Activated CD8-positive, alpha-beta memory T cell treated with anti-CD3 and anti-CD28 coated beads for 24 hours (primary cell): ENCODE data around the gene ERCC6L.
"Not testable (repeated sequence)": the region's sequence is repeated elsewhere in the genome, so short reads cannot be mapped to it uniquely, and the experiment has no call there.

Experiments used
- DNase-seq: peaks from one replicate; pipeline ENCODE4 v3.0.0-alpha.2; 2020

The ERCC6L gene

DNA sequence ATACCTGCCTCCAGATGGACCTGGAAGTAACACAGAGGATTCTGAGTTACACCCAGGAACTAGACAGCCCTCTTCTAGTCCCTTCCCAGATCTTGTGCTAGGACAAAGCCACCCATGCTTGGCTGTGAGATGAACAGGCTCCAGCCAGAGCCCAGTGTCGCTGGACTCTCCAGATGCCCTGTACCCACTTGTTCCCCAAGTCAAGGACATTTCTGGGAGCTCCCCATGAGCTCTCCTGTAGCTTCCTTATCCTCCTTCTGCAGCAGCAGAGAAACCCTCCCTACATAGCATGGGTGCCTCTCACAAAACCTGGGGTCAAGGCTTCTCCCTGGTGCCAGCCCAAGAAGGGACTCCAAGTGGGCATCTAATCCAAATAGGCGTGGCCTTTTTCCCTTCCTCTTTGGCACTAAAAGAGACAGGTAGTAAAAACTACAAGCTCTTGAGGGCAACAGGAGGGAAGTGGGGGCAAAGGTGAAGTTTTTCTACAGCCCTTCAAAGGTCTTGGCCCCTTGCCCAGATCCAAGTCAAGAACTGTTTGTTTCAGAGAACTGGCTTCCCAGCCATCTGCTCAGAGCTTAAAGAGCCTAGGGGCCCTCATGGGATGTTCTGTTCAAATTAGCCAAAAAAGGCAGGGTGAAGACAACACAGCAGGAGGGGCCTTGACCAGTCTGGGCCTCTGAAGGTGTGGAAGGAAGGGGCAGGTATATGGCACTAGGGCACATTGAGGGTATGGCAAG lies 8.5 kb upstream of the ERCC6L start:
- no peak for DNase-seq

DNA sequence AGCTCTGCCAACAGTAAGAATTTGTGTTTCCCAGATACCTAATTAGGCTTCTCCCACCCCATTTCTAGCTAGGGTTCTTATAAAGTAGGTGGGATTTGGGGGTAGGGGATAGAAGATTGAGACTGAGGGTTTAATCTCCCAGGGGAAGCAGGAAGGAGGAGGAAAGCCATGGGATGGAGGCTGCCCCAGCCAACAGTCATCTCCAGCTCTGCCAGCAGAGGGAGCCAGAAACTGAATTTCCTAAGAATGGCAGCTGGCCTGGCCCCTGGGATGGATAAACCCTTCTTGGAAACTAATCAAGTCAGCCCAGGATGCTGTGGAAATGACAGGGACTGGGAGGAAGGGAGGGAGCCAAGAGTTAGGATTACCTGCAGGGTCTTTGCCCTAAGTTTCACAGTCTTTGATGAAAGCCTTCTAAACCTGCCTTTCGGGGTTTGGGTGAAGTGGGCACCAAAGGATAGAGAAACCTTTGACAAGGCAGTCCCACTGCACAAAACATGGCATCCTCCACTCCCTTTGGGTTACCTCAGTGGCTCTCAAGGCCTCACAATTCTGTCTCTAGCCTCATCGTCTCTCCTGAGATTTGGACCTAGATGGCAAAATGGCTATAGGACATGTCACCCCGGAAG lies 6.7 kb upstream of the ERCC6L start:
- DNase-seq = peak; percentile 76

DNA sequence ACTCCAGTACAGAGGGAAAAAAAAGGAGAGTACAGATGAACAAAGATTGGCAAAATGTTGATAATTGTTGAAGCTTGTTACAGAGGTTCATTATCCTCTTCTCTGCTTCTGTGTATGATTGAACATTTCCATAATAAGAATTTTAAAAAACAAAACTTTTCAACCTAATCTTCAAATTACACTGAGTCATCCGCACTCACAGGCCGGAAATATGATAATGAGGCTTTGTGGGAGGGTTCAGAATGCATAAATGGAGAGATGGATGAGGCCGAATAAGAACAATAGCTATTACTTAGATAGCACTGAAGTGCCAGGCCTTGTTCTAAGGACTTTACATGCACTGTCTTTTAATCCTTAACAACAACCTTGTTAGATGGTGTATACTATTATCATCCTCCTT lies 4.6 kb upstream of the ERCC6L start:
- no peak for DNase-seq

DNA sequence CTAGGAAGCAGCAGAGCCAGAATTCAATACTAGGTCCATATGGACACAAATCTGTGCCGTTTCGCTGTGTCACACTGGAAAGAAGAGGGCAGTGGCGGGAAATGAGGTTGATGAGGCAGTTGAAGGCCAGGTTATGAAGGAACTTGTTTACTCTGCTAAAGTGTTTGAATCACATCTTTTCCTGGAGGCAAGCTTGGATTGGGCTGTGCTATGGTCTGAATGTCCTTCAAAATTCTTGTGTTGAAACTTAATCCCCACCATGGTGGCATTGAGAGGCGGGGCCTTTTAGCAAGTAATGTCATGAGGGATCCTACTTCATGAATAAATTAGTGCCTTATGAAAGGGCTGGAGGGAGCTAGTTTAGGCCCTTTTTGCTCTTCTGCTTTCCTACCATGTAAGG lies 2.1 kb upstream of the ERCC6L start:
- no peak for DNase-seq

DNA sequence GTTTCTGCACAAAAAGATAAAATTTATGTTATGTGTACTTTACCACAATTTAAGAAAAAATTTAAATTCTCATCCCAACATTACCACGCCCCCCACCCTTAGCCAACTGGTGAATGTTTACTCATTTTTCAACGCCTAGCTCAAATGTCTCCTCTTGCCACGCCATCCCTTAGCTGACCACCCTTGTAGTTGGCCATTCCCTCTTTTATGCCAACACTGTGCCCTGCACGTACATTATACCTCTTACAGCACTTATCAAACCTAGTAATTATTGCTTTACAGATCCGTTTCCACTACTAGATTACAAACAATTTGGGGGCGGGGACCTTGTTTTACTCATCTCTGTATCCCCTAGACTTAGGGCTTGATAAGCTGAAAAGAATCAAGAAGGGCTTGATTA lies 644 bp downstream of the ERCC6L start:
- DNase-seq = no peak

DNA sequence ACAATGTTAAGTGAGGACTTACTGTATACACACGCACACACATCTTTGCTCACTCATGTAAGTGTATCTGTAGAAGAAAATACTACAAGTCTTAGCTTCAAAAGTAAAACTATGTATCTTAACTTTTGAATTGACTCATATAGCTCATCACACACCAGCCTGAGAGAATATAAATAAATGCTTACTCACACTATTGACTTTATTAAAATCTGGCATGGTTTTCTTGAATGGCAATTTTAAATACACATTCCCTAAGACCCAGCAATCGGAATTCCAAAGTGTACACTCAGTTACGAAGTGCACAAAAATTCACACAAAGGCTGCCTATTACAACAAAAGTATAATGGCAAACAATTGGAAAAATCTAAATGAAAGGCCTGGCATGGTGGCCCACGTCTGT lies 2.0 kb downstream of the ERCC6L start:
- DNase-seq = no peak

DNA sequence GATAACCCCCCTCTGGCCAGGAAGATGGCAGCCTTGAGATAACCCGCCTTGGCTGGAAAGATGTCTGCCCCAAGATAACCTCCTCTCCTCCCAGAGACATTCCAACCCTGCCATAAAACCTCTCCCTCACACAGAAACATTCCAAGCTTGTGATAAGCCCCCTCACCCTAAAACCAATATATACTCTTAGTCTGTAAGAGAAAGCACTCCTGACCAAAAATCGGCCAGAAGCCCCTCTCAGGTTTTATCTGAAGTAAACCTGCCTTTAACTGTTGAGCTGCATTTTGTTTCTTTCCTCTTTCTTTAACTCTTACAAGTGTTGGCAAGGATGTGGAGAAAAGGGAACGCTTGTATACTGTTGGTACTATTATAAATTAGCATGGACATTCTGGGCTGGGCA lies 8.5 kb downstream of the ERCC6L start:
- DNase-seq = no peak

GRCh38 chrX:72220375-72220774 lies 18.5 kb downstream of the ERCC6L start:
- DNase-seq = not testable (repeated sequence)

DNA sequence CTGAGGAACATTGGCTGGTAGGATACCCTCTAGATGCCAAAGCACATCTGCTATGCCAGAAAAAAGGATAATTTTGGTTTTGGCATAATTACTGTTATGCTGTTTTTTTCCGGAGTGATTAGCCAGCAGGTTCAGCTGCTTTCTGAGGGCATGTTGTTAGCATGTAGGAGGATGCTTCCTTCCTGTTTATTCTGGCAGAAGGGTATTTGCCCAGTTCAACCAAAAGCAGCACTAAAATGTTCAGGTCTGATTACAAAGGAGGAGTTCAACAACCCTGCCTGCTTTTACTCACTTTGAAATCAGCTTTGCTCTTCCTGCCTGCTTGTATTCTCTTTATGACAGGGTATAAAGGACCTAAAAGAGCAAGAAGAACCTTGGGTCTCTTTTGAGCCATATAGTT lies 21.9 kb downstream of the ERCC6L start:
- no peak for DNase-seq

- DNase-seq = no peak
These were observed 30.6 kb downstream of the ERCC6L start for GRCh38 chrX:72208126-72208800.

DNA sequence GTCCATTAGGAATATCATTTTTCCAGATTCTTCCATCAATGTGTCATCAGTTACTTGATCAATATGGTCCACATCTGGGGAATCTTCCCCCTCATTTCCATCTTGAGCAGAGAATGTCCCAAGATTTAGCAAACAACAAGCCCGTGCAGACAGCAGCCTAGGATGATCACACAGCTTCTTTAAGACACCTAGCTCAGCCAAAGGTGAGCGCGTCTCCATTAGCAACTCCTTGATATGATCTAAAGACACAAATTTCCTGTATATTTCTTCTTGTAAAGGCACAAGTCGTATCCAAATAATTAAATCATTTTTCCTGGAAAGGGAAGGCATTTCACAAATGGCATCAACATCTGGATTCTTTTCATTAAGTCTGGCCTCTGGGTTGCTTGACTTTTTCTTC lies 31.5 kb downstream of the ERCC6L start:
- no peak for DNase-seq

DNA sequence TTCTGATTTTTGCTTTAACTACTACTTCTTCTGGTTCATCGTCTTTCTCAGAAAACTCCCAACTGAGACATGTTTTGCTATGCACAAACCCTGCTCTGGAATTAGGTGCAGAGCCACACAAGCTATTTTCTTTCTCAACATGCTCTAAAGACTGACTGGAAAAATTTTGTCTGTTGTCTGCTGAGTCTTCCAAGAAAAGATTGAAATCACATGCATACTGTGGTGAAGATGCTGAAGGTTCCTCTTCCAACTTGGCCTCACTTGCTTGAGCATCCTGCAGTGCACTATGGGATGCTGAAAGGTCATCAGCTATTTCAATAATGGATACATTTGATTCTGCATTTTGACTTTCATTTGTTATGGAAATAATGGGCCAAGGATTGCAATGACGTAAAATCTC lies 33.1 kb downstream of the ERCC6L start:
- DNase-seq = no peak

GRCh38 chrX:72203421-72203820 lies 35.4 kb downstream of the ERCC6L start:
- DNase-seq = no peak

GRCh38 chrX:72202792-72203401 lies 35.9 kb downstream of the ERCC6L start:
- DNase-seq = no peak

- no peak for DNase-seq
These were observed 36.8 kb downstream of the ERCC6L start for GRCh38 chrX:72201836-72202536.

DNA sequence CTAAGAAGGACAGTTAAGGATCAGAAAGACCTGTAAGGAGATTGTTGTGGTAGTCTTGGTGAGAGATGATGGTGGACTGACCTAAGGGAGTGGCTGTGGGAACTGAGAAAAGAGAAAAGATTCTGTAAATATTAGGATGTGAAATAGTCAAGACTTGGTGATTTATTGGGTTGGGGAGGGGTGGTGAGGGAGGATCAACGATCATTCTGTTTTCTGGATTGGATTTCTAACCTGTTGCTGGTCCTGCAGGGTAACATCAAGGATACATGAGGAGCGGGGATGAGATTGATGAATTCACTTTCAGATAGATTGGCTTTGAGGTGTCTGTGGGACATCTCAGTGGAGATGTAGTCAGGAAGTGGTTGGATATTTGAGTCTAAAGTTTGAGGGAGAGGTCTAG lies 55.9 kb downstream of the ERCC6L start:
- no peak for DNase-seq

GRCh38 chrX:72181178-72182125 lies 57.4 kb downstream of the ERCC6L start, which contains the start of gene PIN4:
TSS of gene PIN4 (plus strand) at chrX:72181757. CDS start at chrX:72181786, 29 bp downstream.
- peak; percentile 87 for DNase-seq

- DNase-seq = no peak
These were observed 58.3 kb downstream of the ERCC6L start for GRCh38 chrX:72180539-72180938.

- no peak for DNase-seq
These were observed 61.8 kb downstream of the ERCC6L start for GRCh38 chrX:72176981-72177380.

DNA sequence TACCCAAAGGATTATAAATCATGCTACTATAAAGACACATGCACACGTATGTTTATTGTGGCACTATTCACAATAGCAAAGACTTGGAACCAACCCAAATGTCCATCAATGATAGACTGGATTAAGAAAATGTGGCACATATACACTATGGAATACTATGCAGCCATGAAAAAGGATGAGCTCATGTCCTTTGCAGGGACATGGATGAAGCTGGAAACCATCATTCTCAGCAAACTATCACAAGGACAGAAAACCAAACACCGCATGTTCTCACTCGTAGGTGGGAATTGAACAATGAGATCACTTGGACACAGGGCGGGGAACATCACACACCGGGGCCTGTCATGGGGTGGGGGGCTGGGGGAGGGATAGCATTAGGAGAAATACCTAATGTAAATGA lies 62.5 kb downstream of the ERCC6L start:
- DNase-seq = not testable (repeated sequence)

DNA sequence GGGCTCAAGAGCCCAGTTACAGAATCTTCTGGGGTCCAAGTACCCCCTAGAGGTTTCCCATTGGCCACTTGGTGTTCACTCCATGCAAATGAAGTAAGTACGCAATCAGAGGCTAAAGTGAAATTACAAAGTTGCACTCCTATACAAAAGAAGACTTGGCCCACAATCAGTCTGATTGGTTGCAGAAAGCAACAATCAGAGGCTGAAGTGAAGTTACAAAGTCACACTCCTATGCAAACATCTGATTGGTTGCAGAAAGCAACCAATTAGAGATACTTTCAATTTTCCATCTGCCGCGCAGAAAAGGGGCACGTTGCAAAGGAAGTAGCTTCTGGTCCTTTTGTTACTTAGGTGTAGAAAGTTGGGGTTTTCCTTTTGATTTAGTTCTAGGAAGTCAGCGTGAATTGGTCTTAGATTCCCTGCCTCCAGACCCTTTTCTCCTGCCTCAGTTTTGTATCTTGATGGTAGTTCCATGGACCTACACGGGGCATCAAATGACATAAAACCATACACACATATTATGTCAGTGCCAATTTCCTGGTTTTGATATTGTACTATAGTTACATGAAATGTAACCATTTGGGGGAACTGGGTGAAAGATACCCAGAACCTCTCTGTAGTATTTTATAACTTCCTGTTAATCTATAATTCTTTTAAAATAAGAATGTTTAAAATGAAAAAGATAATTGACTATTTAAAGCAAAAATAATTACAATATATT lies 69.7 kb downstream of the ERCC6L start:
- DNase-seq = peak; percentile 58
